AG04450 (cell line): ENCODE measurements around the gene VEPH1. TPM values are rescaled to one million over a fixed set of nuclear protein-coding genes. Genes with fewer than 3 reads are reported as not detected.

Experiments
- CTCF ChIA-PET: fragments of 300-600, 350-600 bp; formaldehyde crosslinking; extraction: SDS; loops from one replicate; lab custom pipeline; 2022; ENCODE audit warnings: antibody characterized with exemption, inconsistent platforms; lab: Charles Lee
- POLR2A ChIA-PET: fragments of 350-600 bp; formaldehyde crosslinking; extraction: SDS; loops from one replicate; lab custom pipeline; 2021; ENCODE audit warnings: antibody characterized with exemption, inconsistent platforms; lab: Yijun Ruan, JAX
- DNase-seq: peaks from one replicate; pipeline ENCODE4 v3.0.0-alpha.2; 2011; ENCODE audit warnings: low read depth, low spot score
- H3K27ac ChIP-seq: one replicate; pipeline ENCODE4 v1.5.1; 2012; ENCODE audit warnings: low read depth, low read length, control low read depth
- H3K27me3 ChIP-seq: one replicate; pipeline ENCODE4 v1.6.0; 2012; ENCODE audit warnings: low read length; ENCODE audit not compliant: control insufficient read depth, insufficient read depth
- H3K4me3 ChIP-seq: 2 replicates; pipeline ENCODE4 v1.5.1; 2011; ENCODE audit warnings: mild to moderate bottlenecking, low read depth, low read length, control low read depth
- H3K9me3 ChIP-seq: 2 replicates; pipeline ENCODE4 v1.5.1; 2012; ENCODE audit warnings: low read length; ENCODE audit not compliant: control insufficient read depth, insufficient read depth
- CTCF ChIP-seq: IDR thresholded peaks from 2 replicates; pipeline ENCODE4 v1.5.1; 2011; ENCODE audit warnings: low read depth, low read length, control low read depth, inconsistent platforms
- polyA plus RNA-seq: library from polyadenylated mRNA; depleted of rRNA; stranded (reverse); fragments of >200 nt; gene quantifications from 2 replicates; pipeline ENCODE4 v1.2.3, GENCODE V29; 2011

VEPH1 gene
- polyA plus RNA-seq, 1 experiment, result 36.4 TPM

- Histone ChIP-seq H3K4me3 (no peak overlapping the region), H3K9me3 (no peaks in the 10 kb centered on the region), H3K27me3 (no peaks in the 10 kb centered on the region), H3K27ac (no peak overlapping the region)
- CTCF ChIA-PET, result no interaction called here
- DNase-seq, result peak; percentile 55
- TF ChIP-seq CTCF, result no peak
- POLR2A ChIA-PET, result interaction anchor here (0.9 kb wide), 1 partner anchor 13 kb away, joined by 3 read pairs; no protein-coding TSS in a partner anchor
Observed at GRCh38 chr3:157360044-157360443, 143.2 kb downstream of the VEPH1 start.

GRCh38 chr3:157356541-157356940 lies 146.7 kb downstream of the VEPH1 start:
- H3K27me3 ChIP-seq, result no peaks in the 10 kb centered on the region
- H3K4me3 ChIP-seq, result no peak overlapping the region
- POLR2A ChIA-PET, result no interaction called here
- H3K9me3 ChIP-seq, result no peaks in the 10 kb centered on the region
- TF ChIP-seq CTCF, result no peak
- H3K27ac ChIP-seq, result no peak overlapping the region
- no peak for DNase-seq
- CTCF ChIA-PET, result interaction anchor here (1.0 kb wide), 1 partner anchor 175 kb away, joined by 5 read pairs; no protein-coding TSS in a partner anchor

GRCh38 chr3:157355276-157355675 lies 147.9 kb downstream of the VEPH1 start:
- no peak for DNase-seq
- no peak for TF ChIP-seq CTCF
- no peaks in the 10 kb centered on the region for H3K27me3 ChIP-seq
- ChIA-PET POLR2A (no interaction called here), CTCF (interaction anchor here (0.6 kb wide), 1 partner anchor 175 kb away, joined by 3 read pairs; no protein-coding TSS in a partner anchor)
- no peaks in the 10 kb centered on the region for H3K9me3 ChIP-seq
- H3K27ac ChIP-seq, result no peak overlapping the region
- H3K4me3 ChIP-seq, result no peak overlapping the region

- no peak overlapping the region for H3K27ac ChIP-seq
- POLR2A ChIA-PET, result interaction anchor here (0.7 kb wide), 1 partner anchor 87 kb away, joined by 3 read pairs; no protein-coding TSS in a partner anchor
- DNase-seq, result no peak
Observed at GRCh38 chr3:157354722-157355121, 148.5 kb downstream of the VEPH1 start.

More at GRCh38 chr3:157354722-157355121, 148.5 kb downstream of the VEPH1 start:
- CTCF ChIA-PET, result interaction anchor here (0.6 kb wide), 1 partner anchor 175 kb away, joined by 3 read pairs; no protein-coding TSS in a partner anchor
- Histone ChIP-seq H3K9me3 (no peaks in the 10 kb centered on the region), H3K27me3 (no peaks in the 10 kb centered on the region), H3K4me3 (no peak overlapping the region)
- TF ChIP-seq CTCF, result peak; percentile 52
